ENCODE data around the gene RPP14.
"Not testable (repeated sequence)": the region's sequence is repeated elsewhere in the genome, so short reads cannot be mapped to it uniquely, and the experiment has no call there.

Gene RPP14

GRCh38 chr3:58272891-58273290 lies 33.2 kb upstream of the RPP14 start:
- Histone ChIP-seq H3K4me3 (replicated peaks; ENCODE audit: insufficient read depth, low read length) (no peak overlapping the region), H3K27ac (replicated peaks) (no peak overlapping the region), H3K27me3 (ENCODE audit: insufficient read depth, poor library complexity, severe bottlenecking) (no peaks in the 10 kb centered on the region)
- no peak for TF ChIP-seq POLR2AphosphoS5 (IDR thresholded peaks at IDR 0.05; ENCODE audit: low read depth)
- no peak for TF ChIP-seq REST (IDR thresholded peaks at IDR 0.05; ENCODE audit: insufficient replicate concordance, low read depth)
- TF ChIP-seq CTCF (IDR thresholded peaks at IDR 0.05; ENCODE audit: insufficient read depth, low read length): no peak
- no peak for TF ChIP-seq GABPA (IDR thresholded peaks at IDR 0.05; ENCODE audit: low read depth)
- no peak for TF ChIP-seq SPI1 (IDR thresholded peaks at IDR 0.05; ENCODE audit: borderline replicate concordance, low read depth)
- no peak for DNase-seq (ENCODE audit: low read depth in 1 of 2, low spot score in 1 of 2)

GRCh38 chr3:58273362-58273761 lies 32.7 kb upstream of the RPP14 start:
- not testable (repeated sequence) for H3K4me3 ChIP-seq (replicated peaks; ENCODE audit: insufficient read depth, low read length); H3K27me3 ChIP-seq (ENCODE audit: insufficient read depth, poor library complexity, severe bottlenecking); DNase-seq (ENCODE audit: low read depth in 1 of 2, low spot score in 1 of 2); H3K27ac ChIP-seq (replicated peaks)

- Histone ChIP-seq H3K27me3 (ENCODE audit: insufficient read depth, poor library complexity, severe bottlenecking) (no peaks in the 10 kb centered on the region), H3K4me3 (replicated peaks; ENCODE audit: insufficient read depth, low read length) (no peak overlapping the region), H3K27ac (replicated peaks) (no peak overlapping the region)
- DNase-seq (ENCODE audit: low read depth in 1 of 2, low spot score in 1 of 2): no peak
- no peak for TF ChIP-seq SPI1 (IDR thresholded peaks at IDR 0.05; ENCODE audit: borderline replicate concordance, low read depth)
- no peak for TF ChIP-seq POLR2AphosphoS5 (IDR thresholded peaks at IDR 0.05; ENCODE audit: low read depth)
- no peak for TF ChIP-seq GABPA (IDR thresholded peaks at IDR 0.05; ENCODE audit: low read depth)
- no peak for TF ChIP-seq CTCF (IDR thresholded peaks at IDR 0.05; ENCODE audit: insufficient read depth, low read length)
- no peak for TF ChIP-seq REST (IDR thresholded peaks at IDR 0.05; ENCODE audit: insufficient replicate concordance, low read depth)
Observed at GRCh38 chr3:58274027-58274614, 31.9 kb upstream of the RPP14 start.

GRCh38 chr3:58281069-58281468 lies 25.0 kb upstream of the RPP14 start:
- no peak overlapping the region for H3K4me3 ChIP-seq (replicated peaks; ENCODE audit: insufficient read depth, low read length)
- H3K27me3 ChIP-seq (ENCODE audit: insufficient read depth, poor library complexity, severe bottlenecking): no peaks in the 10 kb centered on the region
- DNase-seq (ENCODE audit: low read depth in 1 of 2, low spot score in 1 of 2): no peak
- H3K27ac ChIP-seq (replicated peaks): no peak overlapping the region
- TF ChIP-seq GABPA (IDR thresholded peaks at IDR 0.05; ENCODE audit: low read depth): no peak
- no peak for TF ChIP-seq POLR2AphosphoS5 (IDR thresholded peaks at IDR 0.05; ENCODE audit: low read depth)
- no peak for TF ChIP-seq SPI1 (IDR thresholded peaks at IDR 0.05; ENCODE audit: borderline replicate concordance, low read depth)
- TF ChIP-seq REST (IDR thresholded peaks at IDR 0.05; ENCODE audit: insufficient replicate concordance, low read depth): no peak
- TF ChIP-seq CTCF (IDR thresholded peaks at IDR 0.05; ENCODE audit: insufficient read depth, low read length): no peak

Data from HL-60 (cell line).